ENCODE results near the gene VAMP5.
"Not testable (repeated sequence)": the region's sequence is repeated elsewhere in the genome, so short reads cannot be mapped to it uniquely, and the experiment has no call there.

Gene VAMP5

DNA sequence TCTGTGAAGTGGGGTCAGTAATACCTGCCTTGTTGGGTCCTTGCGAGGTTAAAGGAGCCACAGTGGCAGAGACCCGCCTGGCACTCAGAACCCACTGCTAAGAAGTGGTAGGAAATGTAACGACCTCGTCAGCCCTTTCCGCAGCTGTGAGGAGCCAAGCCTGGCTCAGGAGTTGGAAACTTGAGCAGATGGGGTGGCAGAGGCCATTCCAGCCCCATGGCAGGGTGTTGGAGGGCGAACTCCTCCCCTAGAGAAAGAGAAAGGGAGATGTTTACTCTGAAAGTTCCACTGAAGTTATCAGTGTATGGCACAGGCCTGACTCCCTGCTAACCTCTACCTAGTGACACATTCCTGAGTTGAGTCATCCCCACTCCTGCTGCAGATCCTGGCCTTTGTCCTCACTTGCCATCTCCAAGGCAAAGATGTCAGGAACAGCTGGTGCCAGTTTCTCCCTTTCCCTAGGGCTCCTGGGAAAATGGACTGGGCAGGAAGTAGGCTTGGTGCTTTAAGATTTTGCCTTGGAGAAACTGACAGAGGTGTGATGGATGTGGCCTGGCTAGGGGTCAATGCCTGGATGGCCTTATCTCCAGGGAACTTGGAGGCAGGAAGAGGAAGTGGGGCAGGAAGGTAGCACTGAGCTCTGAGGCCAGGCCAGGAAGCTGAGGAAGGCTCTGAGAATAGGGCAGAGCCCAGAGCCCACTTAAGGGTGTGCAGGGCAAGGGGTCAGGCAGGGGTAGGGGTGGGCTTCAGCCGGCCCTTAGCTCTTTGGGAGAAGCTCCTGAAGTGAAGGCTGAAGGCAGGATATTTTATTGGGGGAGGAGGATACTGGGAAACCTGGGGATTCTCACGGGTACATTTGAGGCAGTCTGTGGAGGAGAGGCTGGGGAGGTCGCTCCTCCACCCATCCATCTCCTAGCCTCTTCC, 888 bp downstream of the VAMP5 start:
- DNase-seq: no peak

DNA sequence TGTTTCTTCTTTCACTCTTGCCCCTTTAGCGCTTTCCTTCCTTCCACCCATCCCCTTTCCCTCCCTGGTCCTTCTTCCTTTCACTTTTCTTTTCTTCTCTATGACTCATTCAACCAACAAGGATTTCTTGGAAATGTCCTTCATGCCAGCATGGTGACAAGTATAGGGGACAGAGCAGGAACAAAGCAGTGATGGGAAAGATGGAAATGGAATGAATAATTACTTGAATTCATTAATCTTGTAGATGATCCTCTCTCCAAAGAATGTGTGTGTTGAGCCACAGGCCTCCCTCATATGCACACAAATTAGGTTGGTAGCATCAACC, 1.5 kb downstream of the VAMP5 start:
- no peak for DNase-seq

GRCh38 chr2:85588236-85588635, 4.0 kb downstream of the VAMP5 start:
- DNase-seq: no peak

GRCh38 chr2:85588645-85589044, 4.4 kb downstream of the VAMP5 start:
- no peak for DNase-seq

DNA sequence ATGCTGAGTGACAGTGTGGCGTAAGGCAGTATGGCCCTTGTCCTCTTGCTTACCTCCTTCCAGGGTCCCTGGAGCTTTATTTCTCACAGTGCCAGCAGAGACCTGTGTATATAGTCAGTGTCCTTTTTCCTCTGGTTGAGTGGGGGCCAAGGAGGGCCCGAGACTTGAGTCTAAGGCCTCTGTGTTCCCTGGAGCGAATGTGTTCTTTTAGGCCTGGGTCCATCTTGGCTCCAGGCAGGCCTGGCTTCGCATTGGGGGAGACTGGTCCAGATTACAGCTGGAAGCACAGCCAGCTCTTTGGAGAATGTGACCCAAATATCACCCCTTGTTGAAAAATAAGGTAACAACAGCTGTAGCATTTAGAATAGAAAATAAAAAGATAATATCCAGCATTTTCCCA, 5.0 kb downstream of the VAMP5 start:
- DNase-seq: no peak

DNA sequence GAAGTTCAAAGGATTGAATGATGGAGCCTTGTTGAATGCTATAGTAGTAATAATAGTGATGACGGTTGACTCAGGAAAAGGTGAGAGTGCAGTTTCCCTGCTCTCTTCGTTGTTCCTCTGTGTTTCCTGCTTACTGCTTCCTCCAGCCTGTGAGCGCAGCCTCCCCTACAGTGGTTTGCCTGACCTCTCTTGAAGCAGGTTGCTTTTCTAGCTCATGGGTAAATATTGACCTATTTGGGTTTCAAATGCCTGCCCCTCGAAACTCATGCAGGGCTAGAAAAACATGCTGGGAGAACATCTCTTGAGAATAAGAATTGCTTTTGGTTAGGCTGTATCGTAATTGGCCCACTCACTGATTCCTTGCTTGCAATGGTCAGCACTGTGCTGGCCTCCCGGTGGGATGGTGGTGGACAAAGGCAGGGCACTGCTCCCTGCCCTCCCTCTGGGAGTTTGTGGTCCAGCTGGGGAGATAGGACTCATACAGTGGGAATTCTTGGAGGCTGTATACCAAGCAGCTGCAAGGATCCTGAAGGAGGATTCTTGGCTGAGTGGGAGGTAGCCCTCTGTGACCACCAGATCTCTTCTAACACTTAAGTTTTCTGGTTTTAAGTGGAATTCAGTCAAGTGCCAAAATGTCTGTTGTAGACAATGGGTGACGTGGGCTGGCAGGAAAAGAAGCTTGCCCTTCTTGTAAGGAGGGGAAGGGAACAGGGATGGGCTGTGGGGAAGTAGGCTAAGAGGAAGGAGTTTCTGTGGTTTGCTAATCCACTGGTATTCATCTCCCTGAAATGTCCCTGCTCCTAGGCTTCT, 6.0 kb downstream of the VAMP5 start:
- no peak for DNase-seq

- DNase-seq: no peak
These were observed 6.7 kb downstream of the VAMP5 start for GRCh38 chr2:85590950-85591349.

GRCh38 chr2:85591563-85591962, 7.3 kb downstream of the VAMP5 start:
- DNase-seq: no peak

DNA sequence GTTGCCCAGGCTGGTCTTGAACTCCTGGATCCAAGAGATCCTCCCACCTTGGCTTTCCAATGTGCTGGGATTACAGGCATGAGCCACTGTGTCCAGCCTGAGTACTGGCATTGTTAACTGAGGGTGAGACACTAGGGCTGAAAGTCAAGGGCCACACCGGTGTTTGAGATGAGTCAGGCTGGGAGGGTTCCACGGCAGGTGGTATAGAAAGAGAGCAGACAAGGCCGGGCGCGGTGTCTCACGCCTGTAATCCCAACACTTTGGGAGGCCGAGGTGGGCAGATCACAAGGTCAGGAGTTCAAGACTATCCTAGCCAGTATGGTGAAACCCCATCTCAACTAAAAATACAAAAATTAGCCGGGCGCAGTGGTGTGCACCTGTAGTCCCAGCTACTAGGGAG, 8.1 kb downstream of the VAMP5 start:
- DNase-seq: not testable (repeated sequence)

- no peak for DNase-seq
These were observed 8.8 kb downstream of the VAMP5 start for GRCh38 chr2:85593023-85593422.

GRCh38 chr2:85594715-85595300, 10.6 kb downstream of the VAMP5 start:
- no peak for DNase-seq

DNA sequence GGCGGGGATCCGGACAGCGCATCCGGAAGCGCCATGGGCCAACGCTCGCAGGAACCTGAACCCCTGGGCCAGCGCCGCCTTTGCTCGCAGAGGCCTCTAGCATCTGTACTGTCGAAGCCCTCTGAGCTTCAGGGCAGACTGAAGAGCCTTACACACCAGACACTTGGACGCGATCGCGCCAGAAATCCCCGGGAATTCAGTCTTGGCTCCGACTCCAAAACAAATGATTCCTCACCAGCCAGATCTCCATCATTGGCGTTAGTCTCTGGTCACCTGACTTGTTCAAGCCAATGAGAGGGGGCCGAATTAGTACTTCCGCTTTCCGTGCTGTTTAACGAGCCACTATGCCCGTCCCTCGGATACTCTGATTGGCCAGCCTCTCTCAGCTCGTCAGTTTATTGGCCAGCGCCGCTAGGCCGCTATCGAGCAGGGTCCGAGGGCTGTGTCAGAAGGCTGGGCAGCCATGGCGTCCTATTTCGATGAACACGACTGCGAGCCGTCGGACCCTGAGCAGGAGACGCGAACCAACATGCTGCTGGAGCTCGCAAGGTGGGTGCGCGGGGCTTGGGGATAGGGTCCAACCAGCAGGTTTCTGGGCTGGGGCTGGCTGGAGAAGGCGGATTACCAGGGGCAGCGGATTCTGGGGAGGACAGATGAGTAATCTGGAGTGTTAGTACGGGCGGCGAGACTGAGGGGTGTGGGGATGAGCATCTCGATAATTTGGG, 11.2 kb downstream of the VAMP5 start, which contains the start of gene RNF181:
RNF181 (plus strand) TSS at position 445 of the 725 bp plus-strand sequence; CDS start at position 464, 19 bp downstream.
- peak; percentile 95 for DNase-seq

DNA sequence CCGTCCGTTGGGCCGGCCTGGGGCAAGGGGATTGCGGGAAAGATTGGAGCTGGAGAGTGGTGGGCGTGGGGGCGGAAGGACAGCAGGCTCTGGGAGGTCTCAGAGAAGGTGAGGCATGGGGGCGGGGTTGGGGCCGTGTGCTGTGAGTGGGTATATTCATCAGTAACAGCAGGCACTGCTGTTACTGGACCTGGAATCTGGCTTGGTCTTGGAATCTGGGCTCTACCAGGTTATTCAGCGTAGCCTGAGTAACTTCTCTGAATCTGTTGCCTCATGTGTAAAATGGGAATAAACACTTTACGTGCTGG, 11.7 kb downstream of the VAMP5 start:
- DNase-seq: no peak

DNA sequence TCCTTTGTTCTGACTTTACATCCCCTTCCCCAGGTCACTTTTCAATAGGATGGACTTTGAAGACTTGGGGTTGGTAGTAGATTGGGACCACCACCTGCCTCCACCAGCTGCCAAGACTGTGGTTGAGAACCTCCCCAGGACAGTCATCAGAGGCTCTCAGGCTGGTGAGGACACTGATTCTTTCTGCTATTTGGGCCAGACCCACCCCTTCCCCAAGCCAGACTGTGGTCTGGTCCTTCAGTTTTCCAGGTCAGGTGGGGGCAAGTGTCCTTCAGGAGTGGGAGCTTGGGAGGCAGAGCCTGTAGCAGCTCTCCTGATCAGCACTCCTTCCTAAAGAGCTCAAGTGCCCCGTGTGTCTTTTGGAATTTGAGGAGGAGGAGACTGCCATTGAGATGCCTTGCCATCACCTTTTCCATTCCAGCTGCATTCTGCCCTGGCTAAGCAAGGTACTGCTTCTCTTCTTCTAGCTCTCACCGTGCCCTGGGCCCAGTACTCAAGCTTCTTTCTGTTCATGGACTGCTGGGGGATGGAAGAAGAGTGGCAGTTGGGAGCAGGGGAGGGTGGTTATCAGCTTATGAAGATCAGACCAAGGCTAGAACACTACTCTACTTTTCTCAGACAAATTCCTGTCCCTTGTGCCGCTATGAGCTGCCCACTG, 12.4 kb downstream of the VAMP5 start:
- no peak for DNase-seq

GRCh38 chr2:85597241-85597640, 13.0 kb downstream of the VAMP5 start:
- DNase-seq: no peak

GRCh38 chr2:85598594-85599340, 14.5 kb downstream of the VAMP5 start:
- no peak for DNase-seq

DNA sequence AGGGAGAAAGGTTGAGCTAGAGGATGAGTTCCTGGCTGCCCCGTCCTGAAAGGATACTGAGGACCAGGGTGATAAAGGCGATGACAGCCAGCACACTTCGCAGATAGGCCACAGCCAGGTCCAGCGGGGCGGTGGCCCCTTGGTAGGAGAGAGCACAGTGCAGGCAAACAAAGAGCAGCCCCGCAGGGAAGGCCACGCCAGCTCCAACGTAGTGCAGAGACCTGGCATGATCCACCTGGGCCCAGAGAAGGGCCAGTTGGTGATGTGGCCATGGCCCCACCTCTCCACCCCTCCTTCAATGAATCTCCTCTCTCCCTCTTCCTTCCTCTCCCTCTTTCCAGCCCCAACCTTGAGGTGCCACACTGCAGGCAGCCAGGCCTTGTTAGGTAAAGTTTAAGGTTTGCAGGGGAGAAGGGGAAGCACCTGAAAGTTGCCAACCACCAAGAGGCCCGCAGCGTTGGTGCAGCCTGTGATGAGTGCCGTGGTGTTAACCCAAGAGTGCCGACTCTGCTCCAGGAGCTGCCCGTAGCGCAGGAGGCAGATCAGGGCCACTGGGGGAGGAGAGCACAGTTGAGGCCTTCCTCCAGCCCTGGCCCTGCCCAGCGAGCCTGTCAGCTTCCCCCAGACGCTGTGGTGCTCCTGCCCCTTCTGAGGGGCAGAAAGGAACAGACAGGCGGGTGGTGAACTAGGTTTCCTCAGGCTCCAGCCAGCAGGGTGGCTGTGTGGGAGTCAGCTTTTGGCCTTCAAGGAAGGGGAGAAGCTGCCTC, 15.4 kb downstream of the VAMP5 start:
- no peak for DNase-seq

DNA sequence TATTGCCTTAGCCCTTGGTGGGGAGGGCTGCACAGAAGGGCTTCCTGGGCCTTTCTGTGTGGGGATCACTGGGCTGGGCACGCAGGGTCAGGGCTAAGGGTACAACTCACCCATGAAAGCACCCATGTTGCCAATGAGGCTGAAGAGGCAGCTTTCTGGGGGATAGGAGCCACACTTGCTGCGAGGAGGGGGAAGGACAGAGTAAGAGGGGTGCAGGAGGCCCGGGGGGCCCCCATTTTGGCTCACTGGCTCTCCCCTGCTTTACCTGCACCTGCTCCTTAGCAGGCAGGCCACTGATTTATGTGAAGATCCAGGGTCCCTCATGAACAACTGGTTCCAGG, 16.0 kb downstream of the VAMP5 start:
- DNase-seq: no peak

GRCh38 chr2:85600951-85601770, 16.9 kb downstream of the VAMP5 start:
- DNase-seq: no peak

DNA sequence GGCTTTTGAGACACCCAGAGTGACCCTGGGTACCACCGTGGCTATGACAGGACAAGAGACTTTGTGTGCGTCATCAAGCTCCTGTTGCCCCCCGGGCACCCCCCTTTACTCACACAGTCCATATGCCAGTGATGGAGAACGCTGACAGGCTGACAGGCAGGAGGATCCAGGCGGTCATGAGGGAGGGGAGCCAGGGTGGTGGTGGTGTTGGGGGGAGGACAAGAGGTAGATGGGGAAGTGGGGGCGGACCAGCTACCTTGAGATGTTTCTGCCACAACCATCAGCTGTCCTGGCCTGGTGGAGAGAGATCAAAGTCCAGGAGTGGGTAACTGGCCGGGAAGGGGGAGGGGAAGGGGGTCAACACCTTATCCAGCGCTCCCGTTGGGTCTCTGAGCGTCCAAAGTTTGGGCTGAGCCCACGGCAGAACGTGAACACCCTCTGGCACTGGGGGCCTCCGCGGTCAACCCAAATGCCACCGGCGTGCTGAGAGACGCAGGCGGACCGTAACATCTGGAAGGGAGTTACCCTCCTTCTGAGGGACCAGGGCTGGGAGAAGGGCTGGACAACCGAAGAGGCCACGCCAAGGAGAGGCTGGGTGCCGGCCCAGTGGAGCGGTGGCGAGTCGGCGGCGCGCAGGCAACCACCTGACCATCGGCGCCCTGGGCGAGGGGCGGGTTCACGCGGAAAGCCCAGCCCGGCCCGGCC, 17.7 kb downstream of the VAMP5 start:
- no peak for DNase-seq

Data from right forelimb (tissue), 1 donor.